ENCODE data around the gene STOM.

- TF ChIP-seq EP300 (IDR thresholded peaks at IDR 0.05) (no peak), CTCF (IDR thresholded peaks at IDR 0.05) (no peak)
These were observed 67.3 kb downstream of the STOM start for GRCh38 chr9:121302786-121303185.

Measured in stomach (tissue), 4 donors.